ENCODE data around the gene PRPF19. TPM values are rescaled to one million over a fixed set of nuclear protein-coding genes. Genes with fewer than 3 reads are reported as not detected.

PRPF19 gene
- total and polyA plus RNA-seq, 2 of the 8 experiments (the other 6 are each of a cell fraction or from before 2014, with no cell fraction given), result 107 to 141 TPM

- no peak for TF ChIP-seq E2F6 (IDR thresholded peaks at IDR 0.05)
- TF ChIP-seq TAF1 (IDR thresholded peaks at IDR 0.05; ENCODE audit: low read depth, low read length), result no peak
- TF ChIP-seq JUND (IDR thresholded peaks at IDR 0.05; ENCODE audit: low read length), result no peak
- no peak for TF ChIP-seq BRCA1 (IDR thresholded peaks at IDR 0.05; ENCODE audit: low read depth, low read length)
- no peak for TF ChIP-seq ZNF274 (IDR thresholded peaks at IDR 0.05; ENCODE audit: borderline replicate concordance, extremely low read depth, low read length)
- no peak for TF ChIP-seq POLR2A (IDR thresholded peaks at IDR 0.05; ENCODE audit: control extremely low read depth in 1 of 2, low read depth in 2 of 2, low read length in 2 of 2)
- TF ChIP-seq PHF8 (conservative IDR thresholded peaks at IDR 0.05; ENCODE audit: low read depth, low read length), result no peak
Measured at GRCh38 chr11:60946601-60947264, 40.3 kb upstream of the PRPF19 start (continued).
